ENCODE results near the gene ST6GALNAC4. TPM values are rescaled to one million over a fixed set of nuclear protein-coding genes. Genes with fewer than 3 reads are reported as not detected.
A peak's percentile ranks its signal among the peaks of the same experiment; 100 is the strongest.

The ST6GALNAC4 gene
- total RNA-seq, 5 donors from 2014 or later (not counting 1 experiment from before 2014, with no cell fraction given), result 24.9 to 40.7 (median 35.1) TPM

GRCh38 chr9:127920794-127921193 is 4.0 kb upstream of the ST6GALNAC4 start:
- H3K27ac Mint-ChIP-seq, result no peak overlapping the region

GRCh38 chr9:127919253-127919815 is 2.5 kb upstream of the ST6GALNAC4 start:
- peak overlapping the region in 1 of 3 donors; percentile 81 for H3K4me3 Mint-ChIP-seq
- H3K27ac ChIP-seq (ENCODE audit: low read length), result no peak overlapping the region
- no peak for DNase-seq

More at GRCh38 chr9:127920794-127921193, 4.0 kb upstream of the ST6GALNAC4 start:
- H3K4me1 Mint-ChIP-seq, result peaks cover 33 to 42% (median 36%) of the 10 kb centered on the region in 3 donors
- H3K36me3 Mint-ChIP-seq, result no peaks in the 10 kb centered on the region
- Histone ChIP-seq H3K4me1 (ENCODE audit: control insufficient read depth in 1 of 2, extremely low read depth in 1 of 2, insufficient read depth in 2 of 2, low read length in 2 of 2) (peaks cover 12 to 46% of the 10 kb centered on the region in 2 experiments), H3K27me3 (replicated peaks in 1 of 2; ENCODE audit: control insufficient read depth in 2 of 2, extremely low read depth in 1 of 2, insufficient read depth in 2 of 2, low read length in 1 of 2) (peaks cover 0 to 31% of the 10 kb centered on the region in 2 experiments), H3K36me3 (ENCODE audit: control insufficient read depth in 2 of 2, extremely low read depth in 1 of 2, insufficient read depth in 1 of 2, low read length in 1 of 2) (no peaks in the 10 kb centered on the region), H3K4me3 (ENCODE audit: control insufficient read depth in 1 of 2, extremely low read depth in 1 of 2, low read length in 1 of 2) (no peak overlapping the region), H3K27ac (ENCODE audit: low read length) (no peak overlapping the region), H3K9me3 (no peaks in the 10 kb centered on the region)
- H3K4me3 Mint-ChIP-seq, result peak overlapping the region in 1 of 3 donors; percentile 37
- ATAC-seq (replicated peaks in 1 of 4), result no peak
- POLR2A ChIA-PET, result interaction anchor here in 1 of 2 donors (0.5 kb wide), 1 partner anchor 128 kb away, joined by 4 read pairs; no protein-coding TSS in a partner anchor
- no peak for DNase-seq
- CTCF ChIA-PET, result interaction anchor here (0.5 to 2.6 kb wide), 14 partner anchors 15 to 980 kb away, joined by 3 to 14 read pairs (median 3); partner anchors contain the start of genes TOR2A (in 2 of the 2) and SH2D3C (in 1 of the 2)
- WGBS (ENCODE audit: insufficient coverage), result 87% methylated on average over 4 of the region's 7 CpGs
- H3K27me3 Mint-ChIP-seq, result peaks cover 4% of the 10 kb centered on the region in 2 donors
- H3K9me3 Mint-ChIP-seq, result no peaks in the 10 kb centered on the region

GRCh38 chr9:127918183-127919107 is 1.6 kb upstream of the ST6GALNAC4 start:
- Mint-ChIP-seq H3K36me3 (peaks cover 6% of the 10 kb centered on the region), H3K9me3 (no peaks in the 10 kb centered on the region), H3K27ac (peak overlapping the region; percentile 44 to 57), H3K4me3 (peak overlapping the region; percentile 21 to 81 (median 45)), H3K27me3 (no peaks in the 10 kb centered on the region), H3K4me1 (peaks cover 43 to 60% (median 49%) of the 10 kb centered on the region in 3 donors)
- CTCF ChIA-PET, result interaction anchor here in 1 of 2 donors (1.4 kb wide), 1 partner anchor 12 kb away, joined by 3 read pairs; the partner anchor contains the start of gene PIP5KL1
- no peak for DNase-seq
- H3K9me3 ChIP-seq, result no peaks in the 10 kb centered on the region
- peaks cover 0 to 20% of the 10 kb centered on the region in 2 experiments for H3K27me3 ChIP-seq (replicated peaks in 1 of 2; ENCODE audit: control insufficient read depth in 2 of 2, extremely low read depth in 1 of 2, insufficient read depth in 2 of 2, low read length in 1 of 2)
- peaks cover 16 to 61% of the 10 kb centered on the region in 2 experiments for H3K4me1 ChIP-seq (ENCODE audit: control insufficient read depth in 1 of 2, extremely low read depth in 1 of 2, insufficient read depth in 2 of 2, low read length in 2 of 2)
- H3K4me3 ChIP-seq (ENCODE audit: control insufficient read depth in 1 of 2, extremely low read depth in 1 of 2, low read length in 1 of 2), result no peak overlapping the region
- ATAC-seq (replicated peaks in 1 of 4), result no peak
- peaks cover 0 to 2% of the 10 kb centered on the region in 2 donors for H3K36me3 ChIP-seq (ENCODE audit: control insufficient read depth in 2 of 2, extremely low read depth in 1 of 2, insufficient read depth in 1 of 2, low read length in 1 of 2)
- POLR2A ChIA-PET, result interaction anchor here in 1 of 2 donors (0.5 kb wide), 1 partner anchor 11 kb away, joined by 3 read pairs; no protein-coding TSS in a partner anchor
- H3K27ac ChIP-seq (ENCODE audit: low read length), result no peak overlapping the region
- 79% methylated on average over 6 of the region's 8 CpGs for WGBS (ENCODE audit: insufficient coverage)

More at GRCh38 chr9:127919253-127919815, 2.5 kb upstream of the ST6GALNAC4 start:
- H3K36me3 ChIP-seq (ENCODE audit: control insufficient read depth in 2 of 2, extremely low read depth in 1 of 2, insufficient read depth in 1 of 2, low read length in 1 of 2), result no peaks in the 10 kb centered on the region
- no peak overlapping the region for H3K4me3 ChIP-seq (ENCODE audit: control insufficient read depth in 1 of 2, extremely low read depth in 1 of 2, low read length in 1 of 2)
- CTCF ChIA-PET, result no interaction called here
- 89% methylated on average over 3 of the region's 8 CpGs for WGBS (ENCODE audit: insufficient coverage)
- H3K4me1 Mint-ChIP-seq, result peaks cover 43 to 54% (median 49%) of the 10 kb centered on the region in 3 donors
- H3K9me3 Mint-ChIP-seq, result no peaks in the 10 kb centered on the region
- no peaks in the 10 kb centered on the region for H3K36me3 Mint-ChIP-seq
- peaks cover 16 to 61% of the 10 kb centered on the region in 2 experiments for H3K4me1 ChIP-seq (ENCODE audit: control insufficient read depth in 1 of 2, extremely low read depth in 1 of 2, insufficient read depth in 2 of 2, low read length in 2 of 2)
- H3K27me3 ChIP-seq (replicated peaks in 1 of 2; ENCODE audit: control insufficient read depth in 2 of 2, extremely low read depth in 1 of 2, insufficient read depth in 2 of 2, low read length in 1 of 2), result peaks cover 0 to 26% of the 10 kb centered on the region in 2 experiments
- ATAC-seq (replicated peaks in 1 of 4), result no peak
- no peaks in the 10 kb centered on the region for H3K9me3 ChIP-seq
- POLR2A ChIA-PET, result interaction anchor here in 1 of 2 donors (0.6 kb wide), 1 partner anchor 153 kb away, joined by 3 read pairs; no protein-coding TSS in a partner anchor
- no peaks in the 10 kb centered on the region for H3K27me3 Mint-ChIP-seq
- H3K27ac Mint-ChIP-seq, result peak overlapping the region in 1 of 2 donors; percentile 50

GRCh38 chr9:127917603-127918002 is 762 bp upstream of the ST6GALNAC4 start:
- H3K4me1 Mint-ChIP-seq, result peaks cover 43 to 65% (median 50%) of the 10 kb centered on the region in 3 donors
- peak overlapping the region in 1 of 2 donors; percentile 36 for H3K4me3 ChIP-seq (ENCODE audit: control insufficient read depth in 1 of 2, extremely low read depth in 1 of 2, low read length in 1 of 2)
- DNase-seq, result no peak
- H3K36me3 Mint-ChIP-seq, result peaks cover 10% of the 10 kb centered on the region
- CTCF ChIA-PET, result interaction anchor here (0.7 to 2.6 kb wide), 5 partner anchors 11 to 1111 kb away, joined by 3 to 14 read pairs (median 7); partner anchors contain the start of genes PIP5KL1 (in 1 of the 2) and TOR2A (in 1 of the 2)
- no peak overlapping the region for H3K27ac ChIP-seq (ENCODE audit: low read length)
- H3K4me3 Mint-ChIP-seq, result peak overlapping the region; percentile 34 to 81 (median 72)
- H3K27me3 ChIP-seq (replicated peaks in 1 of 2; ENCODE audit: control insufficient read depth in 2 of 2, extremely low read depth in 1 of 2, insufficient read depth in 2 of 2, low read length in 1 of 2), result peaks cover 0 to 14% of the 10 kb centered on the region in 2 experiments
- 62% methylated on average over 6 of the region's 6 CpGs for WGBS (ENCODE audit: insufficient coverage)
- no peaks in the 10 kb centered on the region for H3K9me3 ChIP-seq
- POLR2A ChIA-PET, result interaction anchor here (0.5 to 2.0 kb wide), 3 partner anchors 11 to 1263 kb away, joined by 3 to 15 read pairs (median 3); no protein-coding TSS in a partner anchor
- H3K36me3 ChIP-seq (ENCODE audit: control insufficient read depth in 2 of 2, extremely low read depth in 1 of 2, insufficient read depth in 1 of 2, low read length in 1 of 2), result peaks cover 0 to 6% of the 10 kb centered on the region in 2 donors
- H3K9me3 Mint-ChIP-seq, result no peaks in the 10 kb centered on the region
- no peak for ATAC-seq (replicated peaks in 1 of 4)
- H3K27ac Mint-ChIP-seq, result peak overlapping the region; percentile 57 to 83
- peaks cover 16 to 61% of the 10 kb centered on the region in 2 experiments for H3K4me1 ChIP-seq (ENCODE audit: control insufficient read depth in 1 of 2, extremely low read depth in 1 of 2, insufficient read depth in 2 of 2, low read length in 2 of 2)
- no peaks in the 10 kb centered on the region for H3K27me3 Mint-ChIP-seq

- peaks cover 5 to 15% of the 10 kb centered on the region in 2 donors for H3K36me3 ChIP-seq (ENCODE audit: control insufficient read depth in 2 of 2, extremely low read depth in 1 of 2, insufficient read depth in 1 of 2, low read length in 1 of 2)
- Mint-ChIP-seq H3K4me1 (peaks cover 45 to 59% (median 53%) of the 10 kb centered on the region in 3 donors), H3K27me3 (no peaks in the 10 kb centered on the region), H3K9me3 (no peaks in the 10 kb centered on the region), H3K27ac (peak overlapping the region; percentile 82 to 89), H3K4me3 (peak overlapping the region; percentile 80 to 82 (median 81)), H3K36me3 (peaks cover 17% of the 10 kb centered on the region)
- WGBS (ENCODE audit: insufficient coverage), result 24% methylated on average over 14 of the region's 27 CpGs
- DNase-seq, result peak in 26 of 35 experiments; percentile 38 to 64 (median 46)
- H3K27ac ChIP-seq (ENCODE audit: low read length), result peak overlapping the region; percentile 44
- peak in 1 of 4 experiments; percentile 28 for ATAC-seq (replicated peaks in 1 of 4)
- peak overlapping the region; percentile 77 to 89 for H3K4me3 ChIP-seq (ENCODE audit: control insufficient read depth in 1 of 2, extremely low read depth in 1 of 2, low read length in 1 of 2)
- peaks cover 0 to 4% of the 10 kb centered on the region in 2 experiments for H3K27me3 ChIP-seq (replicated peaks in 1 of 2; ENCODE audit: control insufficient read depth in 2 of 2, extremely low read depth in 1 of 2, insufficient read depth in 2 of 2, low read length in 1 of 2)
- peaks cover 16 to 51% of the 10 kb centered on the region in 2 experiments for H3K4me1 ChIP-seq (ENCODE audit: control insufficient read depth in 1 of 2, extremely low read depth in 1 of 2, insufficient read depth in 2 of 2, low read length in 2 of 2)
- POLR2A ChIA-PET, result interaction anchor here (0.6 to 2.0 kb wide), 8 partner anchors 10 to 303 kb away, joined by 3 to 15 read pairs (median 5); partner anchors contain the start of gene ST6GALNAC6 (in 1 of the 2)
- CTCF ChIA-PET, result interaction anchor here (0.5 to 2.6 kb wide), 13 partner anchors 9 to 1189 kb away, joined by 3 to 14 read pairs (median 4); partner anchors contain the start of gene TOR2A (in 1 of the 2)
- H3K9me3 ChIP-seq, result no peaks in the 10 kb centered on the region
Observed at GRCh38 chr9:127915801-127916719, 781 bp downstream of the ST6GALNAC4 start.
